Daoy (cell line): ENCODE measurements around the gene ABHD6. TPM values are rescaled to one million over a fixed set of nuclear protein-coding genes. Genes with fewer than 3 reads are reported as not detected.

Source experiments
- total RNA-seq: library from RNA; depleted of rRNA; stranded (reverse); fragments of >200 nt; shearing (Covaris generic); gene quantifications from 2 replicates; pipeline ENCODE4 v1.2.3, GENCODE V29; 2014; rRNA removed

ABHD6 gene
- total RNA-seq, 1 experiment from 2014 or later, result 6.2 TPM

Other genes starting within 250 kb of the ABHD6 start
- 87.9 and 97.5 TPM in 2 replicates for gene FLNB, start 229.4 kb upstream of the ABHD6 start, total RNA-seq
- gene DNASE1L3, start 26.8 kb upstream of the ABHD6 start, total RNA-seq, result not detected in 2 replicates
- 14.3 and 17.8 TPM in 2 replicates for gene RPP14, start 68.5 kb downstream of the ABHD6 start, total RNA-seq
- gene HTD2, start 68.7 kb downstream of the ABHD6 start, total RNA-seq, result 11.5 and 18.8 TPM in 2 replicates
- gene PXK, start 95.1 kb downstream of the ABHD6 start, total RNA-seq, result 23.6 and 33.7 TPM in 2 replicates
- 115 and 119 TPM in 2 replicates for gene PDHB, start 196.0 kb downstream of the ABHD6 start, total RNA-seq